HG02642 (cell line): ENCODE results near the gene WDR77.

Experiments used
- ATAC-seq: cut with Tn5 transposase; IDR thresholded peaks from one replicate; pipeline ENCODE4 v1.9.1; 2021; ENCODE audit warnings: mild to moderate bottlenecking; ENCODE audit not compliant: unreplicated experiment, poor library complexity

The WDR77 gene

GRCh38 chr1:111448918-111449702, at the start of gene WDR77, which contains the start of gene ATP5PB:
WDR77 (minus strand) TSS chr1:111449256; CDS start chr1:111449169, 87 bp downstream.
ATP5PB (plus strand) TSS chr1:111449464; CDS start chr1:111449542, 78 bp downstream.
- peak; percentile 94 for ATAC-seq

DNA sequence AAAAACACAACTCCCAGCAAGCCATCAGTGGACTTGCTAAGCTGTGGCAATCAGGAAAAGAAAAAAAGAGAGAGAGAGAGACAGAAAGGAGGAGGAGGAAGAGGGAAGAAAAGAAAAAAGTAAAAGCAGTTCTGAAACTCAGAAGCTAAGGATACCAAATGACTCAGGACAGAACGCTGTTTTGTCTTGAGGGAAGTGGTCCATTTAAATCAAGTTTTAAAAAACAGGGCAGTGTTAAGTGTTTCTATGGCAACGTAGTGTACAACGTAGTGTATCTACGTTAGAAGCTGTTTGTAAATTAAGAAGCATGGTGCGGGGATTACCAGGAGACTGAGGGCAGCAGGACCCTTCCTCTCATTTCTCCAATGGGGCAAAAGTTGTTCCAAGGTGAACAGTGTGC, 48.5 kb upstream of the WDR77 start:
- ATAC-seq = no peak

- ATAC-seq = no peak
These were observed 47.3 kb upstream of the WDR77 start for GRCh38 chr1:111496398-111496797.

GRCh38 chr1:111491070-111491469, 42.0 kb upstream of the WDR77 start:
- ATAC-seq = no peak

DNA sequence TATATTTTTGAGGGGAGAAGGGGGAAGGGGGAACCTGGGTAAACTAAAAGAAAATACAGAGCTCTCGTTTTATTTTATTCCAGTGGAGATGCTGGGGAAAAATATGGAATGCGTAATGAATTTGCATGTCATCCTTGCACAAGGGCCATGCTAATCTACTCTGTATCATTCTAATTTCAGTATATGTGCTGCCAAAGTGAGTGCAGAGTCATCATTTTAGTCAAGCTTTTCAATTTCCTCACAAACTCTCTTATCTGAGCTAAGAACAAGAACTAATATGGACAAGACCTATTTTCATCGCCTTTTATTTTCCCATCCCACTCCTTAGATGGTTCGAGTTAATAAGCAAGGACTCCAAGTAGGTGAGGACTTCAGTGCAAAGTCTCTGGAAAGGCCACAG, 41.2 kb upstream of the WDR77 start:
- no peak for ATAC-seq

DNA sequence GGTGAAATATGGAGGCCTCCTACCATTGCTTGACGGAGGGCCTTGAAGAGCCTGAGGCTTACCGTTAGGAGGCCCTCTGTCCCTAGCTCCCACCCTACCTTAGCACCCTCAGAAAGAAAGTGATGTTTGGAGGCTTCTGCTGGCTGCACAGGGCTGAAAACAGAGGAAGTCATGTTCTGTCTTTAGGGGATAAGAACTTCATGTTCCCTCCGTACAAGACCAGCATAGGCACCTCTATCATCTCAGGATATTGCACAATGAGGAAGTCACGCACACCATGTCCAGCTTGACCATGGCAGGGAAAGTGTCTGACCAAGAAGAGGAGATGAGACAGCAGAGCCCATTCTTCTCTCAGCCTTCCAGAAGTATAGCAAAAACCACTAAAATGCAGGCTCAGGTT, 40.5 kb upstream of the WDR77 start:
- no peak for ATAC-seq

- ATAC-seq = no peak
These were observed 39.6 kb upstream of the WDR77 start for GRCh38 chr1:111488669-111489068.

- no peak for ATAC-seq
These were observed 38.1 kb upstream of the WDR77 start for GRCh38 chr1:111487133-111487532.

GRCh38 chr1:111486431-111486830, 37.4 kb upstream of the WDR77 start:
- ATAC-seq = no peak

DNA sequence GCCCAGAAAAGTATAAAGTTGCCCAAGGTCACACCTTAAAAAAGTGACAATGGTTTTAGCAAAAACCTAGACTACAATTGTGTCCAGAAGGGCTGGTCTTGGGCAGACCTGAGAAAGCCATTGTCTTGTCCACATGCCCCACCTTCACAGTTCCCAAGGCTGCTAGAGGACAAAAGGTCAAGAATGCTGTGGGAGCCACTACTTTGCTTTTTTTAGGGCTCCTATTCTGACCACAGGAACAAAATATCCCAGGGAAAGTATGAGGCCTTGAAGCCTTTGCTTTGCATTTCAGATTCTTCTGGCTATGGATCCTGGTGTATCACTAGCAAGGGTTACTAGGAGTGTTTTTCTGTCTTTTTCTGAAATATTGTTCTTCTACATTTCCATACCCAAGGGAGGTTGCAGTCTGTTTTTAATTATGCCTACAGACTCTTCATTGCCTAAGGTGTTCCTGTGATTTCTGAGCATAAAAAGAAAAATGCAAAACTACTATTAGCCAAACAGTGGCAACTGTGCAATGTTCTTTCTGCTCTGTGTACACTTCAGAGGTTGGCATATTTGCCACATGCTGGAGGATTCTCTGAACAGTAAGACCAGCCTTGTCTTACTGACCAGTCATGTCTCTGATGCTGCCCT, 35.5 kb upstream of the WDR77 start:
- no peak for ATAC-seq

GRCh38 chr1:111483876-111484275, 34.8 kb upstream of the WDR77 start:
- no peak for ATAC-seq

- no peak for ATAC-seq
These were observed 34.1 kb upstream of the WDR77 start for GRCh38 chr1:111483166-111483565.

DNA sequence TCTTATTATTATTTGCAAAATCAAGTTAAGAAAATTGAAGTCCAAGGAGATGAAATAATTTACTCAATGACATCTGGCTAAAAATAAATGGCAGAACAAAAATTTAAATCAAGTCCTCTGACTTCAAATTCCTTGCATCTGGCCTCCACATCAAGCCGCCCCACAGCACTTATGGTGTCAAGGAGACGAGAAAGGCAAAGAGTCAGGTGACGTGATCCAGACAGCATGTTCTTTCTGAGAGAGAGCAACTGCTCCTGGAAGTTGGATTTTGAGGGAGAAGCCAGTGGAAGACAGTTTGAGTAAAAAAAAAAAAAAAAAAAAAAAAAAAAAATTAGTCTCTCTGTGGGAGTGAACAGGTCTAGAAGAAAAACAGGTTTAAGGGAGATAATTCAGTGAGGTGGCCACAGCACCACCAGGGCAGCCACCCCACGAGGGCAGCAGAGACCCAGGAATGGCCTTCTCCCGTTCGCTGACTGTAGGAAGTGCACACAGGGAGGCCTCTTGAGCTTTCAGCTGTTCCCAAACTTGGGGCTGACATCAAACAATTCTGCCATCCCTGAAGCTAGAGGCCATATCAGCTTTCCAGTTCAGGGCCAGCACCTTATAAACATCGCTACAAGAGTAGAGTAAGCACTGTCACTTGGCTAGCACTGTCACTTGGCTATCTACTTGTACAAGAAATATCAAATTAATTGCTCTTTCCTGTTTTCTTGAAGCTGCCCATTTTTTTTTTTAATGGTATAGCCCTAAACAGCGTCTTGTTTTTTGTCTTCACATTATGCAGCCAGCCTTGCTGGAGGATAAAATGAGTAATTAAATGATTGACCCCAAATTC, 32.5 kb upstream of the WDR77 start:
- peak; percentile 59 for ATAC-seq

GRCh38 chr1:111480674-111481073, 31.6 kb upstream of the WDR77 start:
- no peak for ATAC-seq

GRCh38 chr1:111476761-111477309, 27.8 kb upstream of the WDR77 start:
- ATAC-seq = peak; percentile 73

- no peak for ATAC-seq
These were observed 27.2 kb upstream of the WDR77 start for GRCh38 chr1:111476214-111476613.

DNA sequence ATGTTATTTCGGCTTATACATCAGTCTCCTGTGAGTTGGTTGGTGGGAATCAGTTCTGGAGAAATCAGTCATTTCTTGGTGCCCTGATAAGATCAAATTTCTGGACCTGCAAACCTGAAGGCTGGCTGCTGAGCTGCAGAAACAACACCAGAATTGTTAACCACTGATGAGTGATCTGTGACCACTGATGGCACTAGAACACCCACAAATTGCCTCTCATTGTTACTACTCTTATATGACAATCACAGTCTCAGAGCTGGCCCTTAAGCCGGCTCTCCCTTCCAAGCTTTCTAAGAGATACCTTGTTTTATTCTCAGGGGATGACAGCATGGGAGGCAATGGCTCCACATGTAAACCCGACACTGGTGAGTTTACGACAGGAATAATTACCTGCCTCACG, 26.6 kb upstream of the WDR77 start:
- no peak for ATAC-seq

- no peak for ATAC-seq
These were observed 25.5 kb upstream of the WDR77 start for GRCh38 chr1:111474521-111474920.

- ATAC-seq = no peak
These were observed 25.1 kb upstream of the WDR77 start for GRCh38 chr1:111474106-111474505.

- no peak for ATAC-seq
These were observed 22.5 kb upstream of the WDR77 start for GRCh38 chr1:111471538-111471937.

- ATAC-seq = no peak
These were observed 22.0 kb upstream of the WDR77 start for GRCh38 chr1:111471012-111471411.
